Measurements from ENCODE around the gene PRUNE2. TPM values are rescaled to one million over a fixed set of nuclear protein-coding genes. Genes with fewer than 3 reads are reported as not detected.

The PRUNE2 gene
- total RNA-seq, 2 donors from 2014 or later: 0.40 TPM; not detected in 1

- peaks cover 12% of the 10 kb centered on the region for H3K27me3 Mint-ChIP-seq
- DNase-seq (no peak), ATAC-seq (no peak)
- no peaks in the 10 kb centered on the region for H3K36me3 Mint-ChIP-seq (ENCODE audit: low read depth)
- no peak overlapping the region for H3K27ac Mint-ChIP-seq
- H3K4me1 Mint-ChIP-seq: peaks cover 2% of the 10 kb centered on the region
- H3K4me3 Mint-ChIP-seq: no peak overlapping the region
- no peaks in the 10 kb centered on the region for H3K9me3 ChIP-seq (ENCODE audit: control insufficient read depth, low read length, poor library complexity, severe bottlenecking)
Measured at GRCh38 chr9:76894198-76894597, 11.7 kb downstream of the PRUNE2 start.

- peaks cover 8% of the 10 kb centered on the region for H3K27me3 Mint-ChIP-seq
- no peak for ATAC-seq
- peaks cover 2% of the 10 kb centered on the region for H3K4me1 Mint-ChIP-seq
- no peak overlapping the region for H3K4me3 Mint-ChIP-seq
- H3K27ac Mint-ChIP-seq: no peak overlapping the region
- H3K36me3 Mint-ChIP-seq (ENCODE audit: low read depth): no peaks in the 10 kb centered on the region
- no peaks in the 10 kb centered on the region for H3K9me3 ChIP-seq (ENCODE audit: control insufficient read depth, low read length, poor library complexity, severe bottlenecking)
- DNase-seq: no peak
Measured at GRCh38 chr9:76893395-76893932, 12.4 kb downstream of the PRUNE2 start.

GRCh38 chr9:76891874-76892273 lies 14.0 kb downstream of the PRUNE2 start:
- H3K4me3 Mint-ChIP-seq: no peak overlapping the region
- H3K36me3 Mint-ChIP-seq (ENCODE audit: low read depth): no peaks in the 10 kb centered on the region
- H3K27ac Mint-ChIP-seq: no peak overlapping the region
- peaks cover 2% of the 10 kb centered on the region for H3K4me1 Mint-ChIP-seq
- H3K9me3 ChIP-seq (ENCODE audit: control insufficient read depth, low read length, poor library complexity, severe bottlenecking): no peaks in the 10 kb centered on the region
- no peak for DNase-seq
- ATAC-seq: no peak
- peaks cover 5% of the 10 kb centered on the region for H3K27me3 Mint-ChIP-seq

GRCh38 chr9:76891279-76891678 lies 14.6 kb downstream of the PRUNE2 start:
- no peaks in the 10 kb centered on the region for H3K36me3 Mint-ChIP-seq (ENCODE audit: low read depth)
- DNase-seq (no peak), ATAC-seq (no peak)
- H3K9me3 ChIP-seq (ENCODE audit: control insufficient read depth, low read length, poor library complexity, severe bottlenecking): no peaks in the 10 kb centered on the region
- H3K27ac Mint-ChIP-seq: no peak overlapping the region
- no peak overlapping the region for H3K4me3 Mint-ChIP-seq
- H3K27me3 Mint-ChIP-seq: no peaks in the 10 kb centered on the region
- H3K4me1 Mint-ChIP-seq: peaks cover 2% of the 10 kb centered on the region

GRCh38 chr9:76887951-76888350 lies 18.0 kb downstream of the PRUNE2 start:
- H3K4me1 Mint-ChIP-seq: peaks cover 2% of the 10 kb centered on the region
- peaks cover 6% of the 10 kb centered on the region for H3K27me3 Mint-ChIP-seq
- no peaks in the 10 kb centered on the region for H3K36me3 Mint-ChIP-seq (ENCODE audit: low read depth)
- ATAC-seq (no peak), DNase-seq (no peak)
- H3K4me3 Mint-ChIP-seq: no peak overlapping the region
- no peak overlapping the region for H3K27ac Mint-ChIP-seq
- no peaks in the 10 kb centered on the region for H3K9me3 ChIP-seq (ENCODE audit: control insufficient read depth, low read length, poor library complexity, severe bottlenecking)

- ATAC-seq (no peak), DNase-seq (no peak)
- H3K36me3 Mint-ChIP-seq (ENCODE audit: low read depth): no peaks in the 10 kb centered on the region
- no peak overlapping the region for H3K4me3 Mint-ChIP-seq
- peaks cover 6% of the 10 kb centered on the region for H3K27me3 Mint-ChIP-seq
- H3K27ac Mint-ChIP-seq: no peak overlapping the region
- no peaks in the 10 kb centered on the region for H3K9me3 ChIP-seq (ENCODE audit: control insufficient read depth, low read length, poor library complexity, severe bottlenecking)
- peaks cover 2% of the 10 kb centered on the region for H3K4me1 Mint-ChIP-seq
Measured at GRCh38 chr9:76887003-76887821, 18.7 kb downstream of the PRUNE2 start.

- H3K4me1 Mint-ChIP-seq: peaks cover 2% of the 10 kb centered on the region
- no peaks in the 10 kb centered on the region for H3K36me3 Mint-ChIP-seq (ENCODE audit: low read depth)
- H3K27me3 Mint-ChIP-seq: peaks cover 6% of the 10 kb centered on the region
- DNase-seq (no peak), ATAC-seq (no peak)
- H3K4me3 Mint-ChIP-seq: no peak overlapping the region
- H3K9me3 ChIP-seq (ENCODE audit: control insufficient read depth, low read length, poor library complexity, severe bottlenecking): no peaks in the 10 kb centered on the region
- no peak overlapping the region for H3K27ac Mint-ChIP-seq
Measured at GRCh38 chr9:76886318-76886717, 19.6 kb downstream of the PRUNE2 start.

- no peaks in the 10 kb centered on the region for H3K9me3 ChIP-seq (ENCODE audit: control insufficient read depth, low read length, poor library complexity, severe bottlenecking)
- peaks cover 6% of the 10 kb centered on the region for H3K27me3 Mint-ChIP-seq
- no peak for ATAC-seq
- no peaks in the 10 kb centered on the region for H3K36me3 Mint-ChIP-seq (ENCODE audit: low read depth)
- no peaks in the 10 kb centered on the region for H3K4me1 Mint-ChIP-seq
- DNase-seq: no peak
- H3K4me3 Mint-ChIP-seq: no peak overlapping the region
- no peak overlapping the region for H3K27ac Mint-ChIP-seq
Measured at GRCh38 chr9:76884823-76885222, 21.1 kb downstream of the PRUNE2 start.

GRCh38 chr9:76883341-76883855 lies 22.5 kb downstream of the PRUNE2 start:
- ATAC-seq: no peak
- no peak for DNase-seq
- Mint-ChIP-seq H3K36me3 (ENCODE audit: low read depth) (no peaks in the 10 kb centered on the region), H3K4me1 (peaks cover 3% of the 10 kb centered on the region), H3K27ac (no peak overlapping the region), H3K4me3 (no peak overlapping the region), H3K27me3 (peaks cover 6% of the 10 kb centered on the region)
- no peaks in the 10 kb centered on the region for H3K9me3 ChIP-seq (ENCODE audit: control insufficient read depth, low read length, poor library complexity, severe bottlenecking)

- Mint-ChIP-seq H3K4me1 (peaks cover 3% of the 10 kb centered on the region), H3K27ac (no peak overlapping the region), H3K4me3 (no peak overlapping the region), H3K36me3 (ENCODE audit: low read depth) (no peaks in the 10 kb centered on the region), H3K27me3 (peaks cover 11% of the 10 kb centered on the region)
- ATAC-seq (no peak), DNase-seq (no peak)
- no peaks in the 10 kb centered on the region for H3K9me3 ChIP-seq (ENCODE audit: control insufficient read depth, low read length, poor library complexity, severe bottlenecking)
Measured at GRCh38 chr9:76882686-76883085, 23.2 kb downstream of the PRUNE2 start.

GRCh38 chr9:76880210-76880609 lies 25.7 kb downstream of the PRUNE2 start:
- Mint-ChIP-seq H3K27ac (no peak overlapping the region), H3K4me1 (peaks cover 3% of the 10 kb centered on the region), H3K27me3 (peaks cover 19% of the 10 kb centered on the region), H3K36me3 (ENCODE audit: low read depth) (no peaks in the 10 kb centered on the region), H3K4me3 (no peak overlapping the region)
- ATAC-seq (no peak), DNase-seq (no peak)
- H3K9me3 ChIP-seq (ENCODE audit: control insufficient read depth, low read length, poor library complexity, severe bottlenecking): no peaks in the 10 kb centered on the region

GRCh38 chr9:76878933-76879332 lies 27.0 kb downstream of the PRUNE2 start:
- Mint-ChIP-seq H3K27me3 (peaks cover 14% of the 10 kb centered on the region), H3K4me3 (no peak overlapping the region), H3K27ac (no peak overlapping the region), H3K4me1 (peaks cover 3% of the 10 kb centered on the region), H3K36me3 (ENCODE audit: low read depth) (no peaks in the 10 kb centered on the region)
- no peak for DNase-seq
- no peaks in the 10 kb centered on the region for H3K9me3 ChIP-seq (ENCODE audit: control insufficient read depth, low read length, poor library complexity, severe bottlenecking)
- ATAC-seq: no peak

- no peaks in the 10 kb centered on the region for H3K9me3 ChIP-seq (ENCODE audit: control insufficient read depth, low read length, poor library complexity, severe bottlenecking)
- peaks cover 20% of the 10 kb centered on the region for H3K27me3 Mint-ChIP-seq
- no peak for DNase-seq
- H3K4me3 Mint-ChIP-seq: no peak overlapping the region
- H3K36me3 Mint-ChIP-seq (ENCODE audit: low read depth): no peaks in the 10 kb centered on the region
- no peak overlapping the region for H3K27ac Mint-ChIP-seq
- H3K4me1 Mint-ChIP-seq: peaks cover 3% of the 10 kb centered on the region
- ATAC-seq: no peak
Measured at GRCh38 chr9:76877961-76878360, 28.0 kb downstream of the PRUNE2 start.

- ATAC-seq: no peak
- H3K9me3 ChIP-seq (ENCODE audit: control insufficient read depth, low read length, poor library complexity, severe bottlenecking): no peaks in the 10 kb centered on the region
- Mint-ChIP-seq H3K27ac (no peak overlapping the region), H3K4me1 (peaks cover 3% of the 10 kb centered on the region), H3K27me3 (peaks cover 28% of the 10 kb centered on the region), H3K4me3 (no peak overlapping the region), H3K36me3 (ENCODE audit: low read depth) (no peaks in the 10 kb centered on the region)
- no peak for DNase-seq
Measured at GRCh38 chr9:76876098-76876497, 29.8 kb downstream of the PRUNE2 start.
